Measurements from ENCODE around the gene USO1.
"Not testable (repeated sequence)": the region's sequence is repeated elsewhere in the genome, so short reads cannot be mapped to it uniquely, and the experiment has no call there.

USO1 gene

DNA sequence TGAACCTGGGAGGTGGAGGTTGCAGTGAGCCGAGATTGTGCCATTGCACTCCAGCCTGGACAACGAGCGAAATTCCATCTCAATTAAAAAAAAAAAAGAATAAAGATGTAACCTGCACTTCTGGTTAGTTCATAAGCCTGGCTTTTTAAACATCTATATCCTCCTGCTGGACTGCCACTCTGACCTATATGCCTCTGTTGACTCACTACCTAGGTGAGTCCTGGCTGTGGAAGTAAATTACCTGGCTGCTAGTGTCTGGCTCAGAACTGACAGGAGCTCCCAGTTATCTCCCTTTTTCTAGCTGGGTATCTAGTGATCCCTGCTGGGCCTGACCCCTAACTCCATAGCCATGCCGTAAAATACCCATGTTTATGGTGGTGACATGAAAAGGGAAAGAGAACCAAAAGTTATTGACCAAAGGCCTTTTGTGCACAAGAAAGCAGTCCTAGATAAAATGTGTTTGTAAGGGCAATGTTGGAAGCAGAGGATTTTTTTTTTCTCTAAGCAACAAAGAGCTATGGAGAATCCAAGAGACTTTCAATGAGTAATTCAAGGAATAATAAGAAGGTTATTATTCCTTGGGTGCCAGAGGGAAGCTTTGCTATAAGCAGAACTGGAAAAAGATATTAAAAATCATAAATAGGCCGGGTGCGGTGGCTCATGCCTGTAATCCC, 40.8 kb upstream of the USO1 start:
- DNase-seq (ENCODE audit: low read depth, low spot score) = no peak
- ChIA-PET CTCF (interaction anchor here (0.7 to 1.0 kb wide), 2 partner anchors 18 to 43 kb away, joined by 3 read pairs; no protein-coding TSS in a partner anchor), POLR2A (no interaction called here)
- TF ChIP-seq, protein P1, sequence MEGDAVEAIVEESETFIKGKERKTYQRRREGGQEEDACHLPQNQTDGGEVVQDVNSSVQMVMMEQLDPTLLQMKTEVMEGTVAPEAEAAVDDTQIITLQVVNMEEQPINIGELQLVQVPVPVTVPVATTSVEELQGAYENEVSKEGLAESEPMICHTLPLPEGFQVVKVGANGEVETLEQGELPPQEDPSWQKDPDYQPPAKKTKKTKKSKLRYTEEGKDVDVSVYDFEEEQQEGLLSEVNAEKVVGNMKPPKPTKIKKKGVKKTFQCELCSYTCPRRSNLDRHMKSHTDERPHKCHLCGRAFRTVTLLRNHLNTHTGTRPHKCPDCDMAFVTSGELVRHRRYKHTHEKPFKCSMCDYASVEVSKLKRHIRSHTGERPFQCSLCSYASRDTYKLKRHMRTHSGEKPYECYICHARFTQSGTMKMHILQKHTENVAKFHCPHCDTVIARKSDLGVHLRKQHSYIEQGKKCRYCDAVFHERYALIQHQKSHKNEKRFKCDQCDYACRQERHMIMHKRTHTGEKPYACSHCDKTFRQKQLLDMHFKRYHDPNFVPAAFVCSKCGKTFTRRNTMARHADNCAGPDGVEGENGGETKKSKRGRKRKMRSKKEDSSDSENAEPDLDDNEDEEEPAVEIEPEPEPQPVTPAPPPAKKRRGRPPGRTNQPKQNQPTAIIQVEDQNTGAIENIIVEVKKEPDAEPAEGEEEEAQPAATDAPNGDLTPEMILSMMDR (IDR thresholded peaks at IDR 0.05; ENCODE audit: insufficient read depth, low read length, missing control alignments) = no peak
- no peak overlapping the region for H3K4me3 ChIP-seq (ENCODE audit: low read depth, low read length)

GRCh38 chr4:75685546-75686189, 38.7 kb upstream of the USO1 start:
- ChIA-PET POLR2A (no interaction called here), CTCF (no interaction called here)
- TF ChIP-seq, protein P1 (IDR thresholded peaks at IDR 0.05; ENCODE audit: insufficient read depth, low read length, missing control alignments) = no peak
- DNase-seq (ENCODE audit: low read depth, low spot score) = no peak
- H3K4me3 ChIP-seq (ENCODE audit: low read depth, low read length) = no peak overlapping the region

- no peak for DNase-seq (ENCODE audit: low read depth, low spot score)
- CTCF ChIA-PET = no interaction called here
Measured at GRCh38 chr4:75686346-75686745, 38.0 kb upstream of the USO1 start.

DNA sequence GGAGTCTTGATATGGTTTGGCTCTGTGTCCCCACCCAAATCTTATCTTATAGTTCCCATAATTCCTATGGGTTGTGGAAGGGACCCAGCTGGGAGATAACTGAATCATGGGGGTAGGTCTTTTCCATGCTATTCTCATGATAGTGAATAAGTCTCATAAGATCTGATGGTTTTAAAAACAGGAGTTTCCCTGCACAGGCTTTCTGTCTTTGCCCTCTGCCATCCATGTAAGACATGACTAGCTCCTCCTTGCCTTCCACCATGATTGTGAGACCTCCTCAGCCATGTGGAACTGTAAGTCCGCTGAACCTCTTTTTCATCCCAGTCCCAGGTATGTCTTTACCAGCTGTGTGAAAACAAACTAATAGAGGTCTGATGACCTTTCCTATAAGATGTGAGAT, 37.3 kb upstream of the USO1 start:
- POLR2A ChIA-PET; DNase-seq (ENCODE audit: low read depth, low spot score); H3K4me3 ChIP-seq (ENCODE audit: low read depth, low read length): not testable (repeated sequence)
- CTCF ChIA-PET = interaction anchor here (0.8 kb wide), 1 partner anchor 37 kb away, joined by 4 read pairs; the partner anchor contains the start of gene USO1

More at GRCh38 chr4:75686346-75686745, 38.0 kb upstream of the USO1 start:
- TF ChIP-seq, protein P1 (IDR thresholded peaks at IDR 0.05; ENCODE audit: insufficient read depth, low read length, missing control alignments) = no peak
- no peak overlapping the region for H3K4me3 ChIP-seq (ENCODE audit: low read depth, low read length)
- POLR2A ChIA-PET = no interaction called here

DNA sequence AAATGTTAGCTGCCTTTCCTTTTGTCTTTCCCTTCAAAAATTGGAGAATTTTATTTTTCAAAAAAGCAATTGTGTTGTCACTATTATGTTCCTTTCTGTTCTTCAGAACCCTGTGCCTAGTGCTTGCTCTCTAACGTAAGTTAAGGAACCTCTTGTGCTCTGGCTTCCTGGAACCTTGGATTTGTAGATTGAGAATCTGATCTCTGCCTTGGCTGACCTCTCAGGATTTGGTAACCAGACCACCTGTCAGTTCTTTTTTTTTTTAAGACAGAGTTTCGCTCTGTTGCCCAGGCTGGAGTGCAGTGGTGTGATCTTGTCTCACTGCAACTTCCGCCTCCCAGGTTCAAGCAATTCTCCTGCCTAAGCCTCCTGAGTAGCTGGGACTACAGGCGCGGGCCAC, 32.3 kb upstream of the USO1 start:
- DNase-seq (ENCODE audit: low read depth, low spot score); H3K4me3 ChIP-seq (ENCODE audit: low read depth, low read length); POLR2A ChIA-PET: not testable (repeated sequence)
- CTCF ChIA-PET = interaction anchor here (2.4 kb wide), 1 partner anchor 32 kb away, joined by 7 read pairs; the partner anchor contains the start of gene USO1

DNA sequence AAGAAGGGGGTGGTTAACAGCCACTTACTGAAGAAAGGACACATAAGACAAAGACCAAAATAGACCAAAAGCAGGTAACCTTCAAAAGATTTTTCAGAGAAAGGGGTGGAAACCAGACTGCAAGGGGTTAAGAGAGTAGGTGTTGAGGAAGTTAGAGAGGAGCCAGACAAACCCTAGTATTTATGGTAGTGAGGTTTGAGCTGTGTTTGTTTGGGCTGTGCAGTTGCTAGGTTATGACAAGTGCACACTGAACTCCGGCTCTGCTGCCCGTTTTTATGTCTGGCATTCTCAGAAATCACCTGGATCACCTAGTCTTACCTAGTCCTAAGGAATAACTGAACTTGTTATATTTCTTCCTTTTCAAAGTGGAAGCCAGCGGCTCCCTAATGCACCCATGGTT, 28.3 kb upstream of the USO1 start:
- ChIA-PET POLR2A (no interaction called here), CTCF (interaction anchor here (2.9 kb wide), 1 partner anchor 28 kb away, joined by 12 read pairs; the partner anchor contains the start of gene USO1)
- TF ChIP-seq, protein P1 (IDR thresholded peaks at IDR 0.05; ENCODE audit: insufficient read depth, low read length, missing control alignments) = no peak
- no peak for DNase-seq (ENCODE audit: low read depth, low spot score)
- no peak overlapping the region for H3K4me3 ChIP-seq (ENCODE audit: low read depth, low read length)

DNA sequence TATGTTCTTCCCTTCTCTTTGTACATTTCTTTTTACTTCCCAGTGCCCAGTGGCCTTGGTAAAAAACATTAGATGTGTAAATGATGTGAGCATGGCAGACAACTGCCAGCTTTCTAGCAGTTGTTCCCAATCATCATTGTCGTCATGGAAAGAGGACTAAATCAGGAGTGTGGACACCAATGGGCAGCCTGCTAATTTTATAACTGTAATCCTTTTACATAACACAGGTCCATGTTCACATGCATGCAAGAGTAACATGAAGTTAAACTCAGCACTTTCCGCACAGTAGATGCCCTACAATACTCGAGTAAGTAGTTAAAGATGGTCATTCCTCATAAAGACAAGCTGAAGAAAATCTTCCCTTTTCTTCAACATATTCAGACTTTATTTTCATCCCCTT, 27.8 kb upstream of the USO1 start:
- ChIA-PET POLR2A (no interaction called here), CTCF (interaction anchor here (2.9 kb wide), 1 partner anchor 27 kb away, joined by 12 read pairs; the partner anchor contains the start of gene USO1)
- no peak overlapping the region for H3K4me3 ChIP-seq (ENCODE audit: low read depth, low read length)
- TF ChIP-seq, protein P1 (IDR thresholded peaks at IDR 0.05; ENCODE audit: insufficient read depth, low read length, missing control alignments) = no peak
- no peak for DNase-seq (ENCODE audit: low read depth, low spot score)
